HG03354 (cell line): ENCODE results near the gene C11orf91.

Experiments used
- ATAC-seq: cut with Tn5 transposase; IDR thresholded peaks from one replicate; pipeline ENCODE4 v1.9.1; 2021; ENCODE audit warnings: mild to moderate bottlenecking; ENCODE audit not compliant: unreplicated experiment, poor library complexity, severe bottlenecking

Gene C11orf91

DNA sequence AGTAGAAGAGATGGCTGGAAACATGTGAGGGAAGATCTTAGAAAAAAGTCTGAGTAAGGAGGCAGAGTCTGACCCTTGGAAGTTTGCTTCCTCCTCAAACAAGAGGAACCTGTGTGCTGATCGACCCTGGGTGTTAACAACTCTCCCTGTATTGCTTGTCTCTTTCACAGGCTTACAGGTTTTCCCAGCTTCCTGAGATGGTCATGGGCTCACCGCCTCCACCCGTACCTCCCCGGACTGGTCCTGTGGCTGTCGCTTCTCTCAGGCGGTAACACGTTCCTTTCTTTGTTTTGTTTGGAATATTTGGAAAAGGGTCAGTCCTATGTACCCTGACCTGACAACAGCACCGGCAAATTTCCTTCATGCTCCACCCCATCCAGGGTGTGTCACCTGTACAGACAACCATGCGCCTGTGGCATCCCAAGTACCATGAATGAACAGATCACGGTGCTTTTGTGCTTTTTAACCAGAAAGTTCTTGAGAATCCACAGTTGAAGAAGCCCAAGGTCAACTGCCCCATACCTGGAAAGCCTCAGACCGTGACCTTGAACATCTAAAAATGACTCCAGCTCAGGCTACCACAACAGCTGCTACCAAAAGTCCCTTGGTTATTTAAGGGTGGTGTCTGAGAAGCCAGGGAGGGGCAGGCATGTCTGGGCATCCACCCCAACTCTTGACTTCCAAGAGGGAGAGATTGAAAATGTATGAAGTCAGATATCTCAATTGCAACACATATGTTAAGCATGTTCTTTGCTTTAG lies 44.6 kb downstream of the C11orf91 start:
- no peak for ATAC-seq

- ATAC-seq = no peak
Measured at GRCh38 chr11:33654594-33654993, 46.0 kb downstream of the C11orf91 start.

DNA sequence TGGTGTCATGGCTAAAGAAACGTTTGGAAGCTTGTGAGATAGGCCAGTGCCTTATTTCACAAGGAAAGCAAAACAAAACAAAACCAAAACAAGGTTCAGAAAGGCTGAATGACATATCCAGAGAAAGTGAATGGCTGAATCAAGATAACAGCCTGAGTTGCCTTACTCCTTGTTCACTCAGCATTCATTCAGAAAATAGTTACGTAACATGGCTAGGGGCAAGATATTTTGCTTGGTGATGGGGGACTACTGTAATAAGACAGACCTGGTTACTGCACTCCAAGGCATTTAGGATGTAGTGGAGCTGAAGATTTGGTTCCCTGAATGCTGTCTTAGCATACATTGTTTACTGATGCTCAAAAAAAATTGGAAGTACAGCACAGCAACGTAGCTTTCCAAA lies 47.7 kb downstream of the C11orf91 start:
- ATAC-seq = no peak

GRCh38 chr11:33652431-33652830 lies 48.2 kb downstream of the C11orf91 start:
- ATAC-seq = no peak

DNA sequence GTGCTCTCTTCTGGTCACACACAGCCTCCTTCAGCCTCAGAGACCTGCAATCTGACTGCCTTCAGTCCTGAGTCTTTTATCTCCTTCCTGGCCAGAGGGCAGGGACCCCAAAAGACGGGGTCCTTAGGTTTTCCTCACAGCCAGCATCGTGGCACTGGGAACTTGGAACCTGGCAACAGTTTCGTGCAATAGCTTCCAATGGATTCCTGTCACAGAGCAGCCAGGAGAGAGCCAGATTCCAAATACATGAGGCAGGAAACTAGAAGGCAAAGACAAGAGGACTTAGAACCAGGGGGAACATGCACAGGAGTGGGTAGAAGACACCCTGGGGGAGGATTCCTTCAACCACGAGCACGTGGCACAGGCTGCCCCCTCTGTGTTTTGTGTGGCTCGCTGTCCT lies 48.6 kb downstream of the C11orf91 start:
- ATAC-seq = no peak

DNA sequence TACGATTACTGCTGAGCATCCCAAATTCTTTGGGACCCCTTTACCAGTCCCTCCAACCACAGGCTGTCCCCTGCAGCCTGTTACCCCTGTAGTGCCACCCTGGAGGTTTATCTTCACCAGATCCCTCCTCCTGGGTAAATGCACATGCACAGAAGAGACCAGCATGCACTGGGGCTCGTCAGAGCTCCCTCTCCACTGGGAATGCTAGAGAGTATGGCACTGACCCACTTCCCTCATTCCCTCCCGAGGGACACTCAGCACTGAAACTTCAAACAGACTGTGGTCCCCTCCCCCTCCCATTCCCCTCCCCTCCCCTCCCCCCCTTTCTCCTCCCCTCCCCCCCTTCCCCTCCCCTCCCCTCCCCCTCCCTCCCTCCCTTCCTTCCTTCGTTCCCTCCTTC lies 49.1 kb downstream of the C11orf91 start:
- no peak for ATAC-seq

- ATAC-seq = no peak
Measured at GRCh38 chr11:33649944-33650343, 50.7 kb downstream of the C11orf91 start.
